Embryonic facial prominence (tissue), 1 donor: ENCODE measurements around the gene PSMD6.
A peak's percentile ranks its signal among the peaks of the same experiment; 100 is the strongest.

ENCODE experiments used
- DNase-seq: peaks from one replicate; pipeline ENCODE4 v3.0.0-alpha.2; 2016; ENCODE audit errors: extremely low spot score

The PSMD6 gene

GRCh38 chr3:64008487-64009351 lies 14.6 kb downstream of the PSMD6 start:
- no peak for DNase-seq

DNA sequence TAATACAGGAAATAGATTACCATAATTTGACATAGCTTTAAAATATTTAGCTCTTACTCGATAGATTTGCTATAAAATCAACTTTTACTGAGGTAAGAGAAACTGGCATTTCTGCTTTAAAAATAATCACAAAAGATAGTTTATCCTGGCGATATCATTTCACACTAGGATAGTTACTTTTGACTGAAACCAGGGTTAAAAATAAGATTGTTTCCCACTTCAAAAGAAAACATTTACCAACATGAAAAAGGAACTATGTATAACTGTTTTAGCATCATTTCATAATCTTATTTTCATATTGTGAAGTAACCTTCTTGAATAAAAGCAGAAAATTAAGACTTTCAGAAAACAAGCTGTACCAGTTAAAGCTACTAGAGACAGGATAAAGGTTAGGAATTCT lies 15.3 kb downstream of the PSMD6 start:
- DNase-seq: no peak

GRCh38 chr3:64003589-64003988 lies 19.7 kb downstream of the PSMD6 start:
- no peak for DNase-seq

DNA sequence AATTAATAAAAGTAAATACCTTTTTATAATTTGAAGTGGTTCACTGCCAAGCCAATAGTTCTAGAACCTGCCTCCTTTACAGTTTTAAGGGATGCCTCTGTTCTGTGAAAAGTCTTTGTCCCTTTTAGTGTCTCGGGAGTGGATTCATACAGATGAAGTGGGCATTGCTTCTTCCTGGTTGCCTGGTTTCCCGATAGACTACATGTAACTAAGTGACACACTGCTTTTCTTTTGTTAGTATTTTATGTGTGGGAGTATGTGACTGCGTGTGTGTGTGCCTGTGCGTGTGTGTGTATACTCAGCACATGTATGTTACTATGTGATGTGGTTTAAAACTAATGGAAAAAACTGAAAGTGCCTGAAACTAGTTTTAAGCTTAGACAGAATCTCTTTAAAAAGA lies 21.1 kb downstream of the PSMD6 start:
- no peak for DNase-seq

DNA sequence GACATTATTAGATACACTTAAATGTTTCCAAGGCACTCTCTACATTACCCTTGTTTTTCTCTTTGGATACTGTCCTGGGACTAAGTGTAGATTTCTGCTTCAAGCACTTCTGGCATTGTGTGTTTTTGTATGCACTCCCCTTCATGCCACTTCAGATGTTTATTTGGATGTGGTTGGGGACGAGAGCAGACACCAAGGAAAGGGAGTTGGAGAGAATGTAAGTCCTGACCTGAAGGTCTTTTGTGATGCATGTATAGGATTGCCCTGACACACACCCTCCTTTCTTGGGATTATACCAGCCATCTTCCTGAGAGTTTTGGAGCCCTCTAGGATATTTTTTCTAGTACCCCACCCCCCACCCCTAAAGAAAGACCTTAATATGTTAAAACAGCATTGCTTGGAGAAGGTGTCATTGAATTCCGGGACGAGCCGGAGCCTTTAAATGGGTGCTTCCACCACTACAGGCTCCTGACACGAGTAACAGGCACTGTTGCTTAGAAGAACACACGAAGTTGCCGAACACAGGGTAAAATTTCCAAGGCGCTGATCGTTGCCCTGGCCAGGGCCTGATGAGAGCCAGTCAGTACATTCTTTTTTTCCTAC lies 22.7 kb downstream of the PSMD6 start:
- no peak for DNase-seq

DNA sequence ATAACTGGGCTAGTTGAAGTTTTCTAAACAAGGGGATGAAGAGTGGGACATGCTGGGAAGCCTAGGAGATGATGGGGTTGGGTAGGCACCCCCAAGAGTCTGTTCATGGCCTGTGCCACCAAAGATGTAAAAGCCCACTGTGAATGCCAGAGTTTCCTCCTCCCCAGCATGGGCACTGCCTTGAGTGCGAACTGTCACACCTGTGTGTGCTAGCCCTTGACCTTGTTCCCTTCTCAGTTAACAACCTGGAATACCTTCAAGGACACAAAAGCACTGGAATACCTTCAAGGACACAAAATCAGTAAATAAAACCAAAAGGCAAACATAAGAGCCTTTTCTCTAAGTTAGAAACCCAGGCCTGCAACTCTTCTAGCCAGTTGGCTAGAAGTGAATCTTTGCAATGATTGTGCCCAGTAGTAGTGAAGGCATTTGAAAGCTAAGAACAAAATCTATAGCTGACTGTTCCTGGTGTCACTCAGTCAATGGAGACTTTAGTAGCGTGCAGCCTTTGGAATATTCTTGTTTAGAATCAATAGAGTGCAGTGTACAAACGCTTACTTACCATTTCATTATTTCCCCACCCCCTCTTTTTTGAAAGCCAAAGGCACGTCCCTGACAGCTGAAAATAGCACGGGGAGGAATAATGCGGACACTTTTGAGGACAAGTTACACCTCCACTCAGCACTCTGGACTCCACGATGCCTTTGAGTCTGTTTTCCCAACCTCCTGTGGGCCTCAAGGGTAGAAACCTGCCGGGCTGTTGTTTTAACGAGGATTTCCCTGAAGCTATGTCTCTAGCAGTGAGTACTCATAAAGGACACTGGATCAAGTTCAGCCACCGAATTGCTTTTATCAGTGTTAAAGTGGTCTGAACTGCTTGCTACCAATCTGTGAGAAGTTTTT lies 24.2 kb downstream of the PSMD6 start:
- DNase-seq: no peak

DNA sequence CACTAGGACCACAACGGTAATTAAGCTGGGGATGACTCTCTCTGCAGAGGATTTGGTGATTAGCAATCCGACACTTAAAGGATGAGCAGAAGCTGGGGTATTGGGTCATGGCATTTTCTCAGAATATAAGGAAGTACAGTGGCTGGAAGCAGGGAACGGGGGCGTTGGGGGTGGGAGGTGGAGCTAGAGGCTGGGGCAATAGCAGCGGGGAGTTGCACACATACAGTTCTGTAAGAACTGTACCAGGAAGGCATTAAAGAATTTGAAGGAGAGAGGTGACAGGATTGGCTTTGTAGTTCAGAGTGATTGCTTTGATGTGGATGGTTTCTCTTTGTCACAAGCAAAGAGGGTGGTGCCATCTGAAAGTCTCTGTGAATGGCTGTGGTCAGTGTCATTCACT lies 28.2 kb downstream of the PSMD6 start:
- no peak for DNase-seq

- peak; percentile 47 for DNase-seq
Measured at GRCh38 chr3:63993653-63994079, 29.6 kb downstream of the PSMD6 start.

GRCh38 chr3:63992516-63993209 lies 30.6 kb downstream of the PSMD6 start:
- DNase-seq: no peak

GRCh38 chr3:63991666-63992065 lies 31.6 kb downstream of the PSMD6 start:
- DNase-seq: no peak

- DNase-seq: no peak
Measured at GRCh38 chr3:63990733-63991132, 32.6 kb downstream of the PSMD6 start.

DNA sequence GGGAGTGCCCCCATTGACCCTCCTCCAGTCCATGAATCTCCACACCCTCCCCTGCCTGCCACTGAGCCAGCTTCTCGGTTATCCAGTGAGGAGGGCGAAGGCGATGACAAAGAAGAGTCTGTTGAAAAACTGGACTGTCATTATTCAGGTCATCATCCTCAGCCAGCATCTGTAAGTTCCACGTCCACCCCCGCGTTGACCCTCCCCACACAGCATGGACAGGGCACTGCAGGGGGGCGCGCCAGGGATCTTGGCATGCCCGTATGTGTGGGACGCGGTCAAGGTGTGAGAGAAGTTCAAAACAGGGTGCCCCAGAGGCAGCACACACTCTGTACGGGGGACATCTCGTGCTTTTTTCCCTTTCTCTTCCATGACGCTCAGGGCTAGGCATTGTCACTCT lies 33.1 kb downstream of the PSMD6 start:
- DNase-seq: no peak

- DNase-seq: no peak
Measured at GRCh38 chr3:63988943-63989342, 34.4 kb downstream of the PSMD6 start.

GRCh38 chr3:63986831-63987230 lies 36.5 kb downstream of the PSMD6 start:
- DNase-seq: no peak

DNA sequence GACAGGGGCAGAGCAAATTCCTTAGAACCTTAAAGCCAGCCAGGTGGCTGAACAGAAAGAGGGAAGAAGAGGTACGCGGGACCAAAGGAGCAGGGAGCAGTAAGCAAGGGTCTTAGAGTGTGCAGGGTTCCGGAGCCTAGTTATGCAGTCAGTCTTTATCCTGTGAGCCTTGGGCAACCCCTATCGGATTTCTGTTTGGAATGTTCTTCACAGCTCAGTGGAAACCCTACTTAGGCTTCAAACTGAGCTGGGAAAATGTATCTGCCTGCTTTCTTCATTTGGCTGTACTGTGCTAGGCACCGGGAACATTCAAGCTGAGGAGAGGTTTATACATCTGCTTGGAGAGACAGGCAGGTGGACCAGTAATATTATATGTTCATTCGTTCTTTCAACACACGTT lies 37.1 kb downstream of the PSMD6 start:
- no peak for DNase-seq

DNA sequence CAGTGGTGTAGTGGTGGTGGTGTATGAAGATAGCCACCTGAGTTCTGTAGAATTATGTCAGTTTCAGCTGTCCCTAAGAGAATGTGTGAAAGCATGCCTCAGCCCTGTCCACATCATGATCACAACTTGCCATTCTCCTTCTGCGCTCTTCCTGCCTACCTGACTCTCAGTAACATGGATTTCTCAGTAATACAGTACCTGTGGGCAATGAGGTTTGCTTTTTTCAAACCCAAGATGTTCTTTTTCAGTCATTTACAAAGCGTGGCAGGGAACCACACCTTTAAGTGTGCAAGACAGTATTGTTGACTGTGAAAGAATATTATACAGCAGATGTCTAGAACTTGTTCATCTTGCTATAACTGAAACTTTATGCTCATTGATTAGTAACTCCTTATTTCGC lies 38.9 kb downstream of the PSMD6 start:
- DNase-seq: no peak

DNA sequence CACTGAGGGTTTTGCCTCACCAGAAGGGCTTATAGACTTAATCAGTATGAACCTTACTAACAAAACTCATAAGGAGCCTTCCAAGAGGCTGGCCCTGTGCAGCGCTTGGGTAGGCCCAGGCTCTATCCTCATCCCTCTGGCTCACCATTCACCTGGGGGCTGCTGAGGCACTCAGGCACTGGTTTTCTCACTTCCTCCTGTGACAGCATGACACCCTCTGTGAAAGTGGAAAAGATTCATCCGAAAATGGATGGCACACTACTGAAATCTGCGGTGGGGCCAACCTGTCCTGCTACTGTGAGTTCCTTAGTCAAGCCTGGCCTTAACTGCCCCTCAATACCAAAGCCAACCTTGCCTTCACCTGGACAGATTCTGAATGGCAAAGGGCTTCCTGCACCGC lies 41.3 kb downstream of the PSMD6 start:
- DNase-seq: no peak

- no peak for DNase-seq
Measured at GRCh38 chr3:63980830-63981498, 42.3 kb downstream of the PSMD6 start.

- no peak for DNase-seq
Measured at GRCh38 chr3:63980019-63980418, 43.3 kb downstream of the PSMD6 start.

DNA sequence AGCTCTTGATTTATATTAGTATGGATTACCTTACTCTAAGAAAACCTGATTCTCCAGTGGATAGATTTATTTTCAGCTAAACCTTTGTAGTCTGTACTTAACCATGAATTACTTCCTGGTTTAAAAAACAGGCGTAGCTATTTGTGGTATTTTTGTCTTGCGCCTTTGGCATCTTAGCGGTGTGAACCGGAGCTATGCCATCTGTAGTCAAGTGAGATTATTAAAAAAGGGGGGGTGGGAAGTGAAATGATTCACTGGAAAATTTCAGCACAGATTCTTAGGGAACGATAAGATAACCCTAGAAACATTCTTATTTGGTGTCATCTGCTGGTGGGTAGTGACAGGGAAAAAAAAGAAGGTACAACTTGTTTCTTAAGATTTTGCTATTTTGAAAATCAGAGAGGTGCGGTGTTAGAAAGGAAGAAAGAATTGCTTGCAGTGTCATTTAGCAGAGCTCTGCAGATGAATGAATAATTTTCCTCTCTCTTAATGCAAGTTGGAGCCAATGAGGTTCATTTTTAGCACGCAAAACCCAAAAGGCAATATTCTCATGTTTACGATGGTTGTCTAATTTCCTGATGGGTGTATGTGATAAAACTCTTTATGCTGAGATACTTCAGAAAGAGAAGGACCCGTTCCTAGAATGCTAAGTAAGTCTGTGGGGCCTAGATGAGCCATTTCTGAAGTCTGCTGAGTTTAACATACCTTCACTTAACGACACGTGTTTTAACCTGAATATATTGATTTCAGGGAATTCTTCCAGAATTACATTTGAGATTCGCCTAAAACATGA lies 44.0 kb downstream of the PSMD6 start:
- no peak for DNase-seq
